Islet precursor cell (in vitro differentiated cells): Measurements from ENCODE around the gene WBP1.
"Not testable (repeated sequence)": the region's sequence is repeated elsewhere in the genome, so short reads cannot be mapped to it uniquely, and the experiment has no call there.

Source experiments
- DNase-seq: peaks from one replicate; pipeline ENCODE4 v3.0.0-alpha.2; 2018

WBP1 gene

DNA sequence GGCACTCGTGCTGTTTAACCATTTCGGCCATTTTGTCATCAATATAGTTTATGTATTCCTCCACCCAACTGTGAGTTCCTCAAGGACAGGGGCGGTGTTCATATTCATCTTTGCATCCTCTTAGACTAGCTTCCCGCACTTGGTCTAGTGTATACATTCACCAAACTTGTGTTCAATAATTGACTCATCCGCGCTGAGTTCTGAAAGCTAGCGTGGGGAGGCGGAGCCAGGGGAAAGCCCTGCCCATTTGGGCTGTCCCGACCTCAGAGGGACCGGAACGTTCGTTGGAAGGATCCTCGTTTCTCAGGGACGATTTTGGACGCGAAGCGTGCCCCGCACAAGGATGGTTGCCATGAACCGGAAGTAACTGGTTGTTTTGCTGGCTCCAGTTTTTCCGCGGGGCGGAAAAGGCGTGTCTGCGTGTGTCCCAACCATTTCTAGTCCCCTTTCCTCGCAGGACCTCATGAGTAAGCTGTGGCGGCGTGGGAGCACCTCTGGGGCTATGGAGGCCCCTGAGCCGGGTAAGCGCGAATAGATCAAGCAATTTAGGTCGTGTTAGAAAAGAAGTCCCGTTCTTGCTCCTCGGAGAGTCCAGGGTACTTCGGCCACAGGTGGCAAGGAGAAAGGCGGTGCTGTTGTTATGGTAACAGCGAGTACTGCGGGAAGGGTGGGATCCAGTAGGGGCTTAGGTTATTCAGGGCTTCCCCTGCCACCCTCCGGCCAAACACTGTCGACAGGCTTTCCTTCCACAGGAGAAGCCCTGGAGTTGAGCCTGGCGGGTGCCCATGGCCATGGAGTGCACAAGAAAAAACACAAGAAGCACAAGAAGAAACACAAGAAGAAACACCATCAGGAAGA is 3.4 kb upstream of the WBP1 start, which contains the start of gene INO80B:
TSS of gene INO80B (plus strand) at position 434 of the 858 bp plus-strand sequence. CDS start at position 464, 30 bp downstream.
- DNase-seq, result peak; percentile 98

DNA sequence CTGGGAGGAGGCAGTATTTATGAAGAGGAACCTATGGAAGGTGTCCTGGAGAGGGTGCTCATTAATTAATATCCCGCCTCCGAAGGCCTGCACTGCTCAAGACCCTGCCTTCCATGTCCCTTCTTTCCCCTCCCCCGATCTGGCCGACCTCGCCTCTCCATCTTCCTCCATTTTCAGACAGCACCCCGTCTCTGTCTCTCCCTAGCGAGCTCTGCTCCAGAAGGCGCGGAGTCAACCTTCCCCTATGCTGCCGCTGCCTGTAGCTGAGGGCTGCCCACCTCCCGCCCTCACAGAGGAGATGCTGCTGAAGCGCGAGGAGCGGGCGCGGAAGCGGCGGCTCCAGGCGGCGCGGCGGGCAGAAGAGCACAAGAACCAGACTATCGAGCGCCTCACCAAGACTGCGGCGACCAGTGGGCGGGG is 1.1 kb upstream of the WBP1 start:
- no peak for DNase-seq

DNA sequence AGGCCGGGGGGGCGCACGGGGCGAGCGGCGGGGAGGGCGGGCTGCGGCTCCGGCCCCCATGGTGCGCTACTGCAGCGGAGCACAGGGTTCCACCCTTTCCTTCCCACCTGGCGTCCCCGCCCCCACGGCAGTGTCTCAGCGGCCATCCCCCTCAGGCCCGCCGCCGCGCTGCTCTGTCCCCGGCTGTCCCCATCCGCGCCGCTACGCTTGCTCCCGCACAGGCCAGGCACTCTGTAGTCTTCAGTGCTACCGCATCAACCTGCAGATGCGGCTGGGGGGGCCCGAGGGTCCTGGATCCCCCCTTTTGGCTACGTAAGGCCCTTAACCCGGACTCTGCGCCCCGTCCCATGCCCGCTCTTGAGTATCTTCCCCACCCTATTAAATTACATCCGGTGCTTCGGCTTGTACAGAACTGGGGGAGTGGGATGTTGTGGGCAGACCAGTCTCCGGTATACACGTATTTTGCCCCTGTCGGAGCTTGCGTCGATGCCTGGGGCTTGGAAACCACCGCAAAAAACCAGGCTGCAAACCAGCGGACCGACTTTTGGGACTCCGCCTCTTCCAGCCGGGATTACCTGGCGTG is 598 bp upstream of the WBP1 start:
- DNase-seq, result peak; percentile 92

DNA sequence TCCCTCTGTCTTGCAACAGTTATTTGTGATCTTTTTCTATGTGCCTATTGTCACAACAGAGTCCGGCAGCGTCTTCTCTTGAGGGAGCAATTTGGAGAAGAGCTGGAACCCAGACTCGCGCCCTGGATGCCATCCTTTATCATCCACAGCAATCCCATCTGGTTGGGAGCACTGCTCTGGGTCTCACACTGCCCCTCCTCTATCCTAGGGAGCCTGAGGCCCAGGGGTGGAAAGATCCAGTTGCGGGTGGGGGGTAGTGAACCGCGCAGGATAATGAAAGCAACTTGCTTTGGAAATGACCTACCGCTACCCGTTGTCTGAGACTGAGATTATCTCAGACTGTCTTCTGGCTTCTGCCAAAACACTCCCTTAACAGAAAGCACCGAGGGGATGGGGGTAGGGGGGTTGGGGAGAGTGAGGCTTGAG is 713 bp downstream of the WBP1 start:
- DNase-seq, result no peak

DNA sequence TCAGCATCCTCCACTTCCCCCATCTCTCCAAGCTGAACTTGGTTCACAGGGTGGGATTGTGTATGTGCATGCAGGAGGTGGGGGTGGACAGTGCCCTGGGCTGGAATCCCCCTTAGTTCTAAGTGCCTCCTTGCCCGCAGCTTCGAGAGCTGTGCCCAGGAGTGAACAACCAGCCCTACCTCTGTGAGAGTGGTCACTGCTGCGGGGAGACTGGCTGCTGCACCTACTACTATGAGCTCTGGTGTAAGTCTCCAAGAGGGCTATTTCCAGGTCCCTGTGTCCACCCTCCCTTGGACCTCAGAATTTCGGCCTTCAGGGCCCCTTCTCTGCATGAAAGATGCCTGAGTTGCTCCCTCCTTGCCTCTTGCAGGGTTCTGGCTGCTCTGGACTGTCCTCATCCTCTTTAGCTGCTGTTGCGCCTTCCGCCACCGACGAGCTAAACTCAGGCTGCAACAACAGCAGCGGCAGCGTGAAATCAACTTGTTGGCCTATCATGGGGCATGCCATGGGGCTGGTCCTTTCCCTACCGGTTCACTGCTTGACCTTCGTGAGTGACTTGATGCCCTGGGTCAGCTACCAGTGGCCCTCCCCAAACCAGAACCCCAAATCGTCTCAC is 1.4 kb downstream of the WBP1 start:
- DNase-seq, result not testable (repeated sequence)

DNA sequence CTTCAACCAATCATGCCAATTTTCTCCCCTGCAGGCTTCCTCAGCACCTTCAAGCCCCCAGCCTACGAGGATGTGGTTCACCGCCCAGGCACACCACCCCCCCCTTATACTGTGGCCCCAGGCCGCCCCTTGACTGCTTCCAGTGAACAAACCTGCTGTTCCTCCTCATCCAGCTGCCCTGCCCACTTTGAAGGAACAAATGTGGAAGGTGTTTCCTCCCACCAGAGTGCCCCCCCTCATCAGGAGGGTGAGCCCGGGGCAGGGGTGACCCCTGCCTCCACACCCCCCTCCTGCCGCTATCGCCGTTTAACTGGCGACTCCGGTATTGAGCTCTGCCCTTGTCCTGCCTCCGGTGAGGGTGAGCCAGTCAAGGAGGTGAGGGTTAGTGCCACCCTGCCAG is 1.9 kb downstream of the WBP1 start:
- DNase-seq, result not testable (repeated sequence)

DNA sequence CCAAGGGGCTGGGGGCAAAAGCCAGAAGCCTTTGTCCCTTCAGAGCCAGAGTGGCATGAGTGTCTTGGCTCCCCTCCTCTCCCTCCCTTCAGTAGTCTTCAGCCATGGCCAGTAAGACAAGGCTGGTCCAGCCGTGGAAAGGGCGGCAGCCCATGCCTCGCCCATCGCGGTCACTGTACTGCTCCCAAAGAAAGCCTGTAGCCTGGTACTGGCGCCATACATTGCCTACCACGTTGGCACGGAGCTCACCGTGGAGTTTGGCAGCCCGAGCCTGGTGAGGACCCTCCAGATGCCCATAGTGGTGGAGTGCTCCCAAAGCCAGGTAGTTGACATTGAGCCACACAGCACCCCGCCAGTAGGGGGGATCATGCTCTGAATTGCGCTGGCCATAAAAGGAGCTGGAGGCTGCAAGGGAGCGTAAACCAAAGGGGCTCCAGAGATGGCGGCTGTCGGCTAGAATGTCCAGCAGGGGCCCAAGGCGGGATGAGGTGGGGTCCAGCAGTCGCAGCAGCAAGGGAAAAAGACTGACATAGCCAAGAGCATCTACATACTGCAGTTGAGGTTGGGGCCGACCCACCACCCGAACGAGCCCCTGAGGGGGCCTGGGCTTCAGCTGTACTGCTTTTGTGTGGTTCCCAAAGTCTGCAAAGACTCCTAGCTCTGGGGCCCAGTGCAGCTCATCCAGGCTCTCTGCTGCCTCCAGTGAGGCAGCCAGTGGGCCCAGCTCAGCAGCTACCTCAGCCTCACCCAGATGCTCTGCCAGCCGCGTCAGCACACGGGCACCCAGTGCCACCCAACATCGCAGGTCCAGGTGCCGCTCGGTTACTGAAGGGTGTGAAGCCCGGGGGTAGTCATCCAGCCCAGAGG is 3.2 kb downstream of the WBP1 start:
- DNase-seq, result peak; percentile 63

DNA sequence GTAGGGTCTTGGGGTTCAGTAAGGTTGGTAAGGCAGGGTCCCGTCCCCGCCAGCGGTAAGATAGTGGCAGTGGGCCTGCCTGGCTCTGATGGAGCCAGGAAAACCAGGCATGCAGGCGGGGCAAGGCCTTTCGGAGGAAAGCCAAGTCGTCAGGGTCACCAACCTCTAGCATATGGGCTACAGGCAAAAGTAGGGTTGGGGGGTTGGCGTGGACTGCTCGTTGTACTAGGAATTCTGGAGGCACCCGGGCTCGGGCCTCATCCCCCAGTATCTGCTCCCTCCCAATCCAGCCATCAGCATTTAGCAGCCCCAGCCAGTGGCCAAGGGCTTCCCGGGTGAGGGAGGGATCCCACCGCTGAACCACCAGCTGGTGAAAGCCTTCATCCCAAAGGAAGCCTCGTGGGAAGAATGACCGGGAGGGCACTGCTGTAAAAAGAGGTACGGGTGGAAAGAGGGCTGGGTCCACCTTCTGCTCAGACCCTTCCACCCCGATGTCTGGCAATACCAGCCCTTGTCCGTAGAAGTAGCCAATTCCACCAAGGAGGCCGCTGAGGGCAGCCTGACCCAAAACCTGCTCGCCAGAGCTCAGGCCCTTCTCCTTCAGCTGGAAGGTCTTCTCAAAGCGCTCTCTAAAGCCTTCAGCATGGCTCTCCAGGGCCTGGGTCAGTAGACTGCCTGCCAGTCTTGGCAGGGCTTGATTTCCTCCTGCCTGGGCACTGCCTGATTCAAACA is 4.0 kb downstream of the WBP1 start:
- no peak for DNase-seq

DNA sequence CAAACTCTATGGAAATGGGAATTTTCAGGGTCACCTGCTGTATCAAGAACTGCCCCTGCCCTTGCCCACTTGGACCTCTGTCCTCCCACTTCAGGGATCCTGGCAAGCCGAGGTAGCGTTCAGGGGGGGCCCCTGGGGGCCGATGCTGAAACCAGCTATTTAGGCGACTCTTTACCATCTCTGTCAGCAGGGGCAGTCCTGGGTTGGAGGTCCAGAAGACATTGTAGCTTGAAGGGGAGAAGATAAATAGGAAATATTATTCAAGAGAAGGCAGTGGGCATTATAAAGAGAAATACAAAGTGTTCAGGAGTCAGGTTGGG is 4.5 kb downstream of the WBP1 start:
- DNase-seq, result no peak

DNA sequence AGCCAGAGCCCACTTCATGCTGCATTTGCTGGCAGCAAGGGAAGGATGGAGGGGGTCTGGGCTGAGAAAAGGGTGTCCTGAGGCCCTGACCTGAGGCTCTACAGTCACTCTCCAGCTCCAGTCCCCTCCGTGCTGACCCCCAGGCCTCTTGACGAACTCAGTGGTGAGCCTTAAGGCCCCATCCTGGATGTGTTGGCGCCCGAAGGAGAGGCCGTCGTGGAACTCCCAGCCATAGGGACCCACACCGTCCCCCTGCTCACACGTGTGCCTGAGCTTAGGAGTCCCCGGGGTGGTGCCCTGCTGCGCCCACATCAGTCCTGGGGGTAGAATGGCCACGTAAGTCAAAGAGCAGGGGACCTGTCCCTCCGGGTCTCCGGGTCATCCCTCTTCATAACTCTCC is 6.2 kb downstream of the WBP1 start:
- no peak for DNase-seq

DNA sequence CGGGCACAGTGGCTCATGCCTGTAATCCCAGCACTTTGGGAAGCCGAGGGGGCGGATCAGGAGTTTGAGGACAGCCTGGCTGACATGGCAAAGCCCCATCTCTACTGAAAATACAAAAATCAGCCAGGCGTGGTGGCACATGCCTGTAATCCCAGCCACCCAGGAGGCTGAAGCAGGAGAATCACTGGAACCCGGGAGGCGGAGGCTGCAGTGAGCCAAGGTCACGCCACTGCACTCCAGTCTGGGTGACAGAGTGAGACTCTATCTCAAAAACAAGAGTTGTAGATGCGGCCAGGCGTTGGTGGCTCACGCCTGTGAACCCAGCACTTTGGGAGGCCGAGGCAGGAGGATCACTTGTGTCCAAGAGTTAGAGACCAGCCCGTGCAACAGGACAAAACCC is 12.5 kb downstream of the WBP1 start:
- DNase-seq, result not testable (repeated sequence)

DNA sequence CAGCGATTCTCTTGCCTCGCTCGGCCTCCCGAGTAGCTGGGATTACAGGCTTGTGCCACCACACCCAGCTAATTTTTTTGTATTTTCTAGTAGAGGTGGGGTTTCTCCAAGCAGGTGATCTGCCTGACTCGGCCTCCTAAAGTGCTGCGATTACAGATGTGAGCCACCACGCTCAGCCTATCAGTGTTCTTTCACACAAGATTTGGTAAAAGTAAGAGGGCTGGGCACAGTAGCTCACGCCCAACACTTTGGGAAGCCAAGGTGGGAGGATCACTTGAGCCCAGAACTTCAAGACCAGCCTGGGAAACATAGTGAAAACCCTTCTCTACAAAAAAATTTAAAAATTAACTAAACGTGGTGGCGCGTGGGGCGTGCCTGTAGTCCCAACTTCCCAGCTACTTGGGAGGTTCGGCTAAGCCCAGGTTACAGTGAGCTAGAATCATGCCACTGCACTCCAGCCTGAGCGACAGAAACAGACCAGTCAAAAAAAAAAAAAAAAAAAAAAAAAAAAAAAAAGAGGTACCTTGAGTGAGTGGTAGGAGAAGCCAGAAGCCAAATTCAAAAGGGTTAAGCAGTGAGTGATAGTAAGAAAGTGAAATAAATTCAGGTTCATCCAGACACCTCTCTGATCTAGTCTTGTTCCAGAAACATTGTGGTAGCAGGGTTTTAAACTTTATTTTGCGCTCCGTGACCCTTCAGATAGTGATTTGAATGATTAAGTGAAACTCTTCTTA is 13.3 kb downstream of the WBP1 start:
- no peak for DNase-seq

DNA sequence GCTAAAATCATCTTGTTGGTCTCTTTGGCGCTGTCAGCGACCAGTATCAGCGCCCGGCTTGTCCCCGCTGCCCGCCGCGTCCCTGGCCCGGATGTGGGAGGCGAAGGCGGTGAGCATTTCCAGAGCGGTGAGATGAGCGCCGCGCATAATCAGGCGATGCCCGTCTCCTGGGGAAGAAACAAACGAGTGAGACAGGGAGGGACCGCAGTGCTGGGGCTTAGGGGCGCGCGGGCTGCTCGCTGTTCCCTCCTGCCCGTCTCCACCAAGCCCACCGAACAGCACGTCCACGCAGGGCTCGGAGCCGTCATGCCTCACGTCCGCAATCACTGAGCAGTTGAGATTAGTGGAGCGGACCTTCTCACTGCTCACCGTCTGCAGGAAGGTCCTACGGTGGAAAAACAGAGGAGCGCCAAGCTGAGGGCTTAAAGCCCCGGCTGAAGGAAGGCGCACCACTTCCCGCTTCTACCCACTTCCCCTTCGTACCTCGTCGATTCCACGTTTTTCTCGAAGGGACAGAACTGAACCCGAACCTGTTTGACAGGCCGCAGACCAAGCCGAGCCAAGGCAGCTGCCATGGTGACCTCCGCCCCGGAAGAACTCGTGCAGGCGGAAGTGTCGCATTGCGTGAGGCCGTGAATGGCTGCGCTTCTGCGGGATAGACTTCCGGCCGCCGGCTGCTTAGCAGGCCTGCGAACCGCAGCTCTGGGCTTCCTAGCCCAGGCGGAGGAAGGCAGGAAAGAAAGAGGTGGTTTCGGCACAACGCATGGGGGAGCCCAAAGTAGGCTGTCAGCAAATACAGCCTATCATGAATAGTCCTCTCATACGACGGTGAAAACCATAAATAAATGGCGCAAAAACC is 14.1 kb downstream of the WBP1 start, which contains the start of gene MRPL53:
TSS of gene MRPL53 (minus strand) at position 595 of the 859 bp plus-strand sequence. CDS start at position 575, 20 bp downstream.
- DNase-seq, result peak; percentile 96

DNA sequence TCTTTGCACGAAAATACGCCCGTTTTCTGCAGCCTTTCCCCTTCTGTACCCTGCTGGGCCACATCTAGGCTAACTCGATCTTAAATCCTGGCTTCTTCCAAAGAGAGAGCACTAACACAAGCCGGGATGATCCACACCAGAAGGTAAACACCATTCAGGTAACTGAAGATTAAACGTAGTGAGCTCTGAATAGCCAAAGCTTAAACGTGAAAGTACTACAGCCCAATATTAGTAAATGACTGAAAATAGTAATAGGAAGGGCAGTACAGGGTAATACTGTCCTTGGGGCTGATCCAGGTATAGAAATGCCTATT is 14.7 kb downstream of the WBP1 start:
- DNase-seq, result no peak

DNA sequence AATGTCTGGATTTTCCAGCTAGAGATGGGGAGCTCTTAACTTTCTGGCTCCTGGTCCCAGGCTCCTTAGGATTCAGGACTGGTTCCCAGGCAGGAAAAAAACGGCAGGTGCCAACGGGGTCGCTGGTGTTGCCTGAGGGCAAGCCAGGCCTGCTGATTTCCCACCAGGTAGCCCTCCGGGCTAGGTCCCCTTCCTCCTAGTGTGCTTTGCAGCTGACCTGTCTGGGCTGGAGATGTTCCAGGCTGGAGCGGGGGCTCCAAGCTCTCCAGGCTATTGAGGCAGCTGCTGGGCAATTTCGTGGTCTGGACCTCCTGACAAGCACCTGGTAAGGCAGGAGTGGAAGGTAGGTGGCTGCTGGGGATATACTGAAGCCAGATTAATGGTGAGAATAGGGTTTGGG is 16.2 kb downstream of the WBP1 start:
- no peak for DNase-seq

DNA sequence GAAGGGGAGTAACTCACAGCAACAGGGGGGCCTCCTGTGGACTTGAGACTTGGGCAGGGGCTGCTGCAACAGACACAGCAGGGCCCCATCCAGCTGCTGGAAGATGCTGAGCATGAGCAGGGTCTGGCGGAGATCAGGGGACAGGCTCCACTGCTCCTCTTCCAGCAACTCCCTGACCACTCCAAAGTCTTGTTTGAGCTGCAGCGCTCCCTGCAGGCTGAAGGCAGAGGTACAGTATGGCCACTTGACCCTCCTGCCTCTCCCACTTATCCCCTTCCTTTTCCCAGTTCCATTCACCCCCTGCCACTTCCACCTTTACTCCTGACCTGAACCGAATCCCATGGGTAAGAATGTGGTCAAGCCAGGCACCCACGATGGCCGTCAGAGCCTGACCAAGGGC is 16.7 kb downstream of the WBP1 start:
- DNase-seq, result peak; percentile 53

DNA sequence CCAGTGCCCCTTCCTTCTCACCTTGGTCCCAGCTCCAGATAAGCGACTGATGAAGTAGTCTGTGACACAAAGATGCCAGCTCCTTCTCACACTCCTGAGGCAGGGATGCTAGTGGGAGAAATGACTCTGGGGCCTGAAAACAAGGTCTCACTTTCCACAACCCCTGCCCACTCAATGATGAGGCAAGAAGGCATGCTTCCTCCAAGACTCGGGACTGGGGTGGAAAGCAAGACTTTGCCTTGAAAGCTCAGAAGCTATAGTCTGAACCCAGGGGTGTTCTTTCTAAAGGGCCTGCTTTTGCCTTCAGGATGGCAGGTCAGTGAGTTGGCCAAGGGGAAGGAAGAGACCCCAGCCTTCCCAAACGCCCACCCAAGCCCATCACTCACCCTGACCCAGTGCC is 23.2 kb downstream of the WBP1 start:
- no peak for DNase-seq

DNA sequence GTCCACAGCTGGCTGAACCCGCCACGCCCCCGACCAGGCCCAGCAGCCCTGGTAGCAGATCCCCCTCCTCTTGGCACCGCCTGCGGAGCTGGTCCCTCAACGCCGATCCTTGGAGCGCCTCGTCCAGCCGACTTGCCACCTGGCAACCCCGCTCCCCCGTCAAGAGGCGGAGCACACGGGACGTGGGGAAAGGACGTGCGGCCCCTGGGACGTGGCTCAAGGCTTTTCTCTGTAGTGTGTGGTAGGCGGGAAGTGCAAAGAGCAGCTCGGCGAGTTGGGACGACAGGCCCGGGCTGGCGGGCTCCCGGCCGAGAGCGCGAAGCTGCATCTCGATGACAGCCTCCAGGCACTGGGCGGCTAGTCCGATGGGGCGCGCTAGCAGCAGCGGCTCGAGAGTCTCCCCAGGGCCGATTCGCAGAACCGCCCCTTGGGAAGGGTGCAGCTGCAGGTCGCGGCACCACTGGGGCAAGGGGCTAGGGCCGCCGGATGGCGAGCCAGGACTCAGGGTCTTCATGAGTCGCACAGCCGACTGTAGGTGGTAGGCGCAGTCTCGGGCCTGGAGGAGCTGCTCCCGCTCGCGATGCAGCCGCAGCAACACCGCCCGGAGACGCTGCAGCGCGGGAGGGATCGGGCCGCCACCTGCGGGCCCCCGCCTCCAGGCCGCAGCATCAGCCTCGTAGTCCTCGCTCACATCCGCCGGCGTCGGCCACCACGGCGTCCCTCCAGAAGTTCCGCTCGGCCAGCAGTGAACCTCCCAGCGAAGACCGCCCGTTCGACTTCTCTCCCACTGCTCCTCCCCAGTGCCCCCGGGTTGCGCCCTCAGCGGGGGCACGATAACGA is 23.9 kb downstream of the WBP1 start:
- peak; percentile 61 for DNase-seq

DNA sequence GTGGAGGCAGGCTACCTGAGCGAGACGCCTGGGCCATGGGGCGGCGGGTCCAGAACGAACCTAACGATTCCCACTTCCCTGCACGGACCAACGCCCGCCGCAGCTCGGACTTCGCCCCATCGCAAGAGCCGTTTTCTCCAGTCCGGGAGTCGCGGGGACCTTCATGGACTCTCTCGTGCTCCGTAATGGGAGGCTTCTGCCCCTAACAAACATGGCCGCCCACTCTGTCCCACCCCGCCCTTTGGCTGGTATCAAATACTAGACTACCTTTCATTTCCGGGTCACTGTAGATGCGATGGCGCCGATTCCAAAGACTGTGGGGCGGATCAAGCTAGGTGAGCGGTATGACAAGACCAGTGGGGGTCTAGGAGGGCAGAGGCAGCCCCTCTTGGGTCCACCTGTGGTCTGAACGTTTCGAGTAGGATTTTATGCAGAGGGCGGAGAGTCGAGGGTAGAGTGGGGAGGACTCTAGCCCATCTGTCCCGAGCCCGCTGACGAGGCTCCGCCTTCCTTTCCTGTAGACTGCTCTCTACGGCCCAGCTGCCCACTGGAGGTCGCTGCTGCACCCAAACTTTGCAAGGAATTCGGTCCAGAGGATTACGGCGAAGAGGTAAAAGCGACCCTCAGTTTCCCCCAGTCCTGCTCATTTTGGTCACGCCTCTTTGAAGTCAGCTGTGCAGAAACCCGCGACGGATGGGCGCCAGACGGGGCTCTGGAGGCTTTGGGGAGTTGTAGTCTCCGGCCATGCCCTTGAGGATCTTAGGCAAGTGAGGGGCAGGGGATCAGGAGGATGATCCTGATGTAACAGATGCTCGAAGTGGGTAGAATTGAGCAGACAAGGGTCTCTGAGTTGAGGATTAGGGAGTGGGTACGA is 24.8 kb downstream of the WBP1 start, which contains the start of the genes CCDC142 and TTC31:
TSS of gene CCDC142 (minus strand) at position 198 of the 874 bp plus-strand sequence. CDS start at position 37, 161 bp downstream.
TSS of gene TTC31 (plus strand) at position 281 of the 874 bp plus-strand sequence. CDS start at position 296, 15 bp downstream.
- DNase-seq, result peak; percentile 97
